Astrocyte (in vitro differentiated cells and primary cell): ENCODE measurements around the gene NT5DC3. TPM values are rescaled to one million over a fixed set of nuclear protein-coding genes. Genes with fewer than 3 reads are reported as not detected.

Experiments
- DNase-seq: peaks from one replicate; pipeline ENCODE4 v3.0.0-alpha.2; 2010; ENCODE audit warnings: low read depth
- FAIRE-seq: peaks from 2 replicates; lab custom pipeline; 2011; peaks lifted over from hg19 to GRCh38; lab: Jason Lieb, UNC
- H2AFZ ChIP-seq: 2 replicates; pipeline ENCODE4 v1.6.0; 2012; ENCODE audit warnings: low read depth, low read length, inconsistent platforms
- H3K27ac ChIP-seq: 2 replicates; pipeline ENCODE4 v1.5.1; 2011; ENCODE audit warnings: low read depth, low read length, inconsistent platforms
- H3K27me3 ChIP-seq: 2 replicates; pipeline ENCODE4 v1.6.0; 2011; ENCODE audit warnings: low read length, inconsistent platforms; ENCODE audit not compliant: insufficient read depth
- H3K36me3 ChIP-seq: 2 replicates; pipeline ENCODE4 v1.5.1; 2011; ENCODE audit warnings: low read length, inconsistent platforms; ENCODE audit not compliant: insufficient read depth
- H3K4me1 ChIP-seq: 2 replicates; pipeline ENCODE4 v1.5.1; 2011; ENCODE audit warnings: low read length, inconsistent platforms; ENCODE audit not compliant: insufficient read depth
- H3K4me2 ChIP-seq: 2 replicates; pipeline ENCODE4 v1.6.0; 2012; ENCODE audit warnings: low read length, inconsistent platforms
- H3K4me3 ChIP-seq: 2 replicates; pipeline ENCODE4 v1.5.1; 2011; ENCODE audit warnings: low read depth, mild to moderate bottlenecking, low read length, inconsistent platforms; ENCODE audit not compliant: insufficient read depth
- H3K79me2 ChIP-seq: 2 replicates; pipeline ENCODE4 v1.6.0; 2012; ENCODE audit warnings: mild to moderate bottlenecking, low read length, inconsistent platforms; ENCODE audit not compliant: insufficient read depth
- H3K9ac ChIP-seq: 2 replicates; pipeline ENCODE4 v1.6.0; 2012; ENCODE audit warnings: mild to moderate bottlenecking, low read length, inconsistent platforms
- H3K9me3 ChIP-seq: 2 replicates; pipeline ENCODE4 v1.5.1; 2012; ENCODE audit warnings: low read depth, mild to moderate bottlenecking, low read length, inconsistent platforms; ENCODE audit not compliant: insufficient read depth
- H4K20me1 ChIP-seq: 2 replicates; pipeline ENCODE4 v1.6.0; 2012; ENCODE audit warnings: low read length, inconsistent platforms; ENCODE audit not compliant: insufficient read depth
- H3K27ac Mint-ChIP-seq: one replicate; pipeline ENCODE4 v1.8.0; 2021; ENCODE audit warnings: mild to moderate bottlenecking, mixed read lengths; ENCODE audit not compliant: unreplicated experiment
- H3K27me3 Mint-ChIP-seq: one replicate; pipeline ENCODE4 v1.8.0; 2021; ENCODE audit warnings: low read depth, mixed read lengths; ENCODE audit not compliant: unreplicated experiment
- H3K36me3 Mint-ChIP-seq: one replicate; pipeline ENCODE4 v1.8.0; 2021; ENCODE audit warnings: low read depth, mixed read lengths; ENCODE audit not compliant: unreplicated experiment
- H3K4me1 Mint-ChIP-seq: one replicate; pipeline ENCODE4 v1.8.0; 2021; ENCODE audit warnings: low read depth, mixed read lengths; ENCODE audit not compliant: unreplicated experiment
- H3K4me3 Mint-ChIP-seq: one replicate; pipeline ENCODE4 v1.8.0; 2021; ENCODE audit warnings: mild to moderate bottlenecking, moderate library complexity, mixed read lengths; ENCODE audit not compliant: unreplicated experiment
- H3K9me3 Mint-ChIP-seq: one replicate; pipeline ENCODE4 v1.8.0; 2021; ENCODE audit warnings: mild to moderate bottlenecking, mixed read lengths; ENCODE audit not compliant: unreplicated experiment
- EZH2 ChIP-seq: IDR thresholded peaks from 2 replicates; pipeline ENCODE4 v1.6.1; 2012; ENCODE audit warnings: mild to moderate bottlenecking, low read length, inconsistent platforms; ENCODE audit not compliant: insufficient read depth
- total RNA-seq: library from RNA; stranded (reverse); gene quantifications from 2 replicates; pipeline ENCODE4 v1.2.1, GENCODE V29; 2021
- TF ChIP-seq, protein P1 (sequence below): IDR thresholded peaks from 2 replicates; pipeline ENCODE4 v1.5.1; 2011; ENCODE audit warnings: low read depth, mild to moderate bottlenecking, inconsistent platforms, low read length, moderate library complexity; ENCODE audit not compliant: insufficient read depth

NT5DC3 gene
- total RNA-seq, 1 donor from 2014 or later: 13.6 TPM

- Histone ChIP-seq H4K20me1 (peaks cover 4% of the 10 kb centered on the region), H3K36me3 (peaks cover 8% of the 10 kb centered on the region), H3K4me2 (peak overlapping the region; percentile 66), H3K9ac (peak overlapping the region; percentile 35), H2AFZ (no peak overlapping the region), H3K9me3 (no peaks in the 10 kb centered on the region), H3K4me3 (no peak overlapping the region), H3K27ac (peak overlapping the region; percentile 81), H3K4me1 (peaks cover 72% of the 10 kb centered on the region), H3K79me2 (peaks cover 22% of the 10 kb centered on the region), H3K27me3 (no peaks in the 10 kb centered on the region)
- TF ChIP-seq, protein P1, sequence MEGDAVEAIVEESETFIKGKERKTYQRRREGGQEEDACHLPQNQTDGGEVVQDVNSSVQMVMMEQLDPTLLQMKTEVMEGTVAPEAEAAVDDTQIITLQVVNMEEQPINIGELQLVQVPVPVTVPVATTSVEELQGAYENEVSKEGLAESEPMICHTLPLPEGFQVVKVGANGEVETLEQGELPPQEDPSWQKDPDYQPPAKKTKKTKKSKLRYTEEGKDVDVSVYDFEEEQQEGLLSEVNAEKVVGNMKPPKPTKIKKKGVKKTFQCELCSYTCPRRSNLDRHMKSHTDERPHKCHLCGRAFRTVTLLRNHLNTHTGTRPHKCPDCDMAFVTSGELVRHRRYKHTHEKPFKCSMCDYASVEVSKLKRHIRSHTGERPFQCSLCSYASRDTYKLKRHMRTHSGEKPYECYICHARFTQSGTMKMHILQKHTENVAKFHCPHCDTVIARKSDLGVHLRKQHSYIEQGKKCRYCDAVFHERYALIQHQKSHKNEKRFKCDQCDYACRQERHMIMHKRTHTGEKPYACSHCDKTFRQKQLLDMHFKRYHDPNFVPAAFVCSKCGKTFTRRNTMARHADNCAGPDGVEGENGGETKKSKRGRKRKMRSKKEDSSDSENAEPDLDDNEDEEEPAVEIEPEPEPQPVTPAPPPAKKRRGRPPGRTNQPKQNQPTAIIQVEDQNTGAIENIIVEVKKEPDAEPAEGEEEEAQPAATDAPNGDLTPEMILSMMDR: no peak
- no peak for TF ChIP-seq EZH2
- Mint-ChIP-seq H3K27ac (peak overlapping the region; percentile 92), H3K9me3 (no peaks in the 10 kb centered on the region), H3K36me3 (peaks cover 10% of the 10 kb centered on the region), H3K27me3 (no peaks in the 10 kb centered on the region), H3K4me3 (peak overlapping the region; percentile 54), H3K4me1 (peaks cover 44% of the 10 kb centered on the region)
- no peak for DNase-seq
- no peak for FAIRE-seq
Observed at GRCh38 chr12:103802586-103802886, 38.5 kb downstream of the NT5DC3 start.

GRCh38 chr12:103801709-103802585 is 39.1 kb downstream of the NT5DC3 start:
- H3K9ac ChIP-seq: peak overlapping the region; percentile 62
- H2AFZ ChIP-seq: no peak overlapping the region
- H4K20me1 ChIP-seq: peaks cover 2% of the 10 kb centered on the region
- no peaks in the 10 kb centered on the region for H3K9me3 ChIP-seq
- H3K79me2 ChIP-seq: peaks cover 16% of the 10 kb centered on the region
- peak overlapping the region; percentile 92 for H3K27ac Mint-ChIP-seq
- H3K4me2 ChIP-seq: peak overlapping the region; percentile 66
- peaks cover 41% of the 10 kb centered on the region for H3K4me1 Mint-ChIP-seq
- peak overlapping the region; percentile 54 for H3K4me3 Mint-ChIP-seq
- H3K36me3 ChIP-seq: peaks cover 11% of the 10 kb centered on the region
- no peaks in the 10 kb centered on the region for H3K27me3 ChIP-seq
- FAIRE-seq (peak; percentile 20), DNase-seq (peak; percentile 93)
- H3K36me3 Mint-ChIP-seq: peaks cover 10% of the 10 kb centered on the region
- TF ChIP-seq, protein P1: no peak
- TF ChIP-seq EZH2: no peak
- H3K4me1 ChIP-seq: peaks cover 67% of the 10 kb centered on the region
- peak overlapping the region; percentile 81 for H3K27ac ChIP-seq
- H3K9me3 Mint-ChIP-seq: no peaks in the 10 kb centered on the region
- no peak overlapping the region for H3K4me3 ChIP-seq
- H3K27me3 Mint-ChIP-seq: no peaks in the 10 kb centered on the region
